GM12878 (cell line): ENCODE results near the gene MRPS35. TPM values are rescaled to one million over a fixed set of nuclear protein-coding genes. Genes with fewer than 3 reads are reported as not detected.

ENCODE experiments used
- ATAC-seq: fragments of 200-7000 bp; cut with Tn5 transposase; 3 replicates; pipeline ENCODE4 v1.9.1; 2020; ENCODE audit warnings: mild to moderate bottlenecking, moderate library complexity
- BruUV-seq: library from RNA; stranded (reverse); fragments of 400-500 nt; replicated peaks from 2 replicates; lab custom pipeline; 2021; lab: Mats Ljungman, UMichigan
- CTCF ChIA-PET: fragments of 300-600 bp; sonication (Branson Sonifier 250); formaldehyde crosslinking; extraction: SDS; loops from one replicate; lab custom pipeline; 2021; ENCODE audit warnings: inconsistent platforms; lab: Yijun Ruan, JAX
- POLR2A ChIA-PET: fragments of 350-600 bp; formaldehyde crosslinking; extraction: SDS; loops from one replicate; lab custom pipeline; 2021; ENCODE audit warnings: inconsistent platforms; lab: Charles Lee
- RAD21 ChIA-PET: fragments of 300-600 bp; sonication (Branson Sonifier 250); formaldehyde crosslinking; loops from one replicate; lab custom pipeline; 2023; ENCODE audit warnings: antibody characterized with exemption; ENCODE audit not compliant: unreplicated experiment; lab: Charles Lee
- SMC1A ChIA-PET: fragments of 300-600 bp; sonication (Branson Sonifier 250); formaldehyde crosslinking; loops from one replicate; lab custom pipeline; 2023; ENCODE audit not compliant: unreplicated experiment, uncharacterized antibody; lab: Charles Lee
- DNase-seq: peaks from one replicate; pipeline ENCODE4 v3.0.0-alpha.2; 2011; ENCODE audit warnings: low read depth, low spot score
- FAIRE-seq: peaks from 3 replicates; lab custom pipeline; 2011; peaks lifted over from hg19 to GRCh38; lab: Jason Lieb, UNC
- H2AFZ ChIP-seq: 2 replicates; pipeline ENCODE4 v1.6.0; 2011; ENCODE audit warnings: low read depth, low read length, control low read depth; ENCODE audit not compliant: control insufficient read depth
- H3K27ac ChIP-seq: 2 replicates; pipeline ENCODE4 v1.5.1; 2011; ENCODE audit warnings: control low read depth; ENCODE audit not compliant: control insufficient read depth, insufficient read depth
- H3K27me3 ChIP-seq, 2 experiments: replicated peaks in 1 of 2; 2 replicates each; pipeline versions ENCODE4 v1.6.0 to v1.6.1; 2011; ENCODE audit warnings: low read length in 1 of 2; ENCODE audit not compliant: control insufficient read depth in 2 of 2, insufficient read depth in 2 of 2
- H3K36me3 ChIP-seq, 2 experiments: 2 replicates each; pipeline ENCODE4 v1.5.1; 2011; ENCODE audit warnings: low read length in 1 of 2; ENCODE audit not compliant: control insufficient read depth in 2 of 2, insufficient read depth in 2 of 2
- H3K4me1 ChIP-seq: 2 replicates; pipeline ENCODE4 v1.6.1; 2011; ENCODE audit warnings: mild to moderate bottlenecking, low read length, moderate library complexity, mixed read lengths; ENCODE audit not compliant: control insufficient read depth, insufficient read depth
- H3K4me2 ChIP-seq: 2 replicates; pipeline ENCODE4 v1.6.0; 2011; ENCODE audit warnings: control low read depth; ENCODE audit not compliant: control insufficient read depth, insufficient read depth
- H3K4me3 ChIP-seq: fragments of 200-600 bp; sonication (generic); 2 replicates; pipeline ENCODE4 v1.5.1; 2016
- H3K79me2 ChIP-seq: 2 replicates; pipeline ENCODE4 v1.6.0; 2011; ENCODE audit warnings: low read length; ENCODE audit not compliant: control insufficient read depth, insufficient read depth
- H3K9ac ChIP-seq: 2 replicates; pipeline ENCODE4 v1.8.0; 2011; ENCODE audit warnings: low read length, control low read depth, mixed read lengths; ENCODE audit not compliant: control insufficient read depth, insufficient read depth
- H3K9me3 ChIP-seq: replicated peaks from 3 replicates; pipeline ENCODE4 v1.5.1; 2011; ENCODE audit warnings: mild to moderate bottlenecking, low read length; ENCODE audit not compliant: control insufficient read depth, insufficient read depth
- H4K20me1 ChIP-seq: 2 replicates; pipeline ENCODE4 v1.6.0; 2011; ENCODE audit not compliant: control insufficient read depth, insufficient read depth
- DPF2 ChIP-seq: fragments of 450-650 bp; IDR thresholded peaks from 2 replicates; pipeline ENCODE4 v1.6.1; 2017; ENCODE audit warnings: mild to moderate bottlenecking
- EP300 ChIP-seq, 2 experiments: fragments of 150-350 bp in 1 of 2; IDR thresholded peaks; 2 replicates each; pipeline ENCODE4 v1.6.1; 2011 to 2012; ENCODE audit warnings: low read depth in 2 of 2, low read length in 2 of 2, borderline replicate concordance in 1 of 2, improper control_type of control experiment in 1 of 2, inconsistent platforms in 1 of 2; ENCODE audit not compliant: control insufficient read depth in 1 of 2
- FOXK2 ChIP-seq: fragments of 450-650 bp; IDR thresholded peaks from 2 replicates; pipeline ENCODE4 v1.6.1; 2017; ENCODE audit warnings: mild to moderate bottlenecking, moderate library complexity
- HDAC6 ChIP-seq: fragments of 200-600 bp; sonication (generic); IDR thresholded peaks from one replicate; pipeline ENCODE4 v1.8.0; 2017; ENCODE audit warnings: antibody characterized with exemption; ENCODE audit not compliant: unreplicated experiment
- IRF4 ChIP-seq: IDR thresholded peaks from 2 replicates; pipeline ENCODE4 v1.6.1; 2011; ENCODE audit warnings: low read depth, low read length
- IRF5 ChIP-seq: fragments of 450-650 bp; IDR thresholded peaks from 2 replicates; pipeline ENCODE4 v1.6.1; 2017; ENCODE audit warnings: borderline replicate concordance
- MEF2A ChIP-seq: IDR thresholded peaks from 2 replicates; pipeline ENCODE4 v1.6.1; 2011; ENCODE audit warnings: low read depth, mild to moderate bottlenecking, low read length, moderate library complexity; ENCODE audit not compliant: insufficient read depth
- MEF2B ChIP-seq: fragments of 450-650 bp; IDR thresholded peaks from 2 replicates; pipeline ENCODE4 v1.6.1; 2018; ENCODE audit warnings: mild to moderate bottlenecking, moderate library complexity; ENCODE audit not compliant: partially characterized antibody, poor library complexity, severe bottlenecking
- MTA2 ChIP-seq: fragments of 450-650 bp; IDR thresholded peaks from 2 replicates; pipeline ENCODE4 v1.6.1; 2016; ENCODE audit warnings: low read depth, mild to moderate bottlenecking, moderate library complexity
- MXI1 ChIP-seq: fragments of 150-350 bp; IDR thresholded peaks from 2 replicates; pipeline ENCODE4 v1.6.1; 2011; ENCODE audit warnings: low read depth, mild to moderate bottlenecking, inconsistent platforms, low read length, improper control_type of control experiment
- MYC ChIP-seq: IDR thresholded peaks from 2 replicates; pipeline ENCODE4 v1.6.1; 2011; ENCODE audit warnings: mild to moderate bottlenecking, low read length, moderate library complexity, inconsistent platforms; ENCODE audit not compliant: insufficient read depth, insufficient replicate concordance, insufficient read length, severe bottlenecking
- NFYB ChIP-seq: IDR thresholded peaks from 2 replicates; pipeline ENCODE4 v1.6.1; 2011; ENCODE audit warnings: low read depth, mild to moderate bottlenecking, low read length, improper control_type of control experiment, moderate library complexity; ENCODE audit not compliant: insufficient read depth
- POLR2AphosphoS5 ChIP-seq: IDR thresholded peaks from 2 replicates; pipeline ENCODE4 v1.6.1; 2011; ENCODE audit warnings: mild to moderate bottlenecking, low read length, inconsistent platforms
- RELA ChIP-seq: fragments of 450-650 bp; IDR thresholded peaks from 2 replicates; pipeline ENCODE4 v1.8.0; 2014; ENCODE audit warnings: borderline replicate concordance; ENCODE audit not compliant: partially characterized antibody
- SMAD1 ChIP-seq: fragments of 450-650 bp; IDR thresholded peaks from 2 replicates; pipeline ENCODE4 v1.6.1; 2018; ENCODE audit warnings: mild to moderate bottlenecking, low read depth; ENCODE audit not compliant: partially characterized antibody
- SRF ChIP-seq, 2 experiments: IDR thresholded peaks; 2 replicates each; pipeline ENCODE4 v1.6.1; 2011; ENCODE audit warnings: low read depth in 2 of 2, low read length in 2 of 2, mild to moderate bottlenecking in 1 of 2, moderate library complexity in 1 of 2
- STAT3 ChIP-seq: IDR thresholded peaks from 2 replicates; pipeline ENCODE4 v1.6.1; 2011; ENCODE audit warnings: low read depth, low read length, improper control_type of control experiment
- TAF1 ChIP-seq: IDR thresholded peaks from 2 replicates; pipeline ENCODE4 v1.6.1; 2011; ENCODE audit warnings: mild to moderate bottlenecking, low read depth, low read length, borderline replicate concordance
- YBX1 ChIP-seq: fragments of 450-650 bp; IDR thresholded peaks from 2 replicates; pipeline ENCODE4 v1.6.1; 2016; ENCODE audit warnings: antibody characterized with exemption
- WGBS: methylation state at CpG from one replicate; pipeline ENCODE4 v1.1.6; 2016; ENCODE audit warnings: low lambda C conversion rate; ENCODE audit not compliant: insufficient replicate concordance, insufficient coverage; ENCODE audit errors: missing lambda C conversion rate; 5-methylcytosine and 5-hydroxymethylcytosine counted together
- in situ Hi-C: fragments of 300-500 bp; cut with MboI; formaldehyde crosslinking; loops from 9 replicates; pipeline ENCODE4 v1.14.3; 2018; ENCODE audit warnings: mixed read lengths
- intact Hi-C: fragments of 100-400 bp; cut with micrococcal nuclease; formaldehyde crosslinking; loops from one replicate; pipeline ENCODE4 v1.14.2; 2022; ENCODE audit not compliant: unreplicated experiment
- polyA plus RNA-seq, 11 experiments: library from polyadenylated mRNA; depleted of rRNA in 4 of 11; unstranded in 6 of 11; stranded (reverse) in 5 of 11; fragments of >200 nt; fragmentation: Nextera tagmentation in 4 of 11; fragmentation: Illumina TruSeq in 1 of 11; extraction: Ambion mirVana in 4 of 11; extraction: Trizol in 1 of 11; gene quantifications; 1 replicate in 1 of 11; 2 replicates in 10 of 11; pipeline versions ENCODE4 v1.2.1 to v1.2.3, GENCODE V29; 2011 to 2016; ENCODE audit warnings: inconsistent platforms in 2 of 11, missing spikeins in 2 of 11, low read depth in 1 of 11
- total RNA-seq, 4 experiments: library from RNA; depleted of rRNA in 3 of 4; stranded (reverse); fragments of >200 nt in 3 of 4; fragmentation: Illumina TruSeq in 1 of 4; extraction: Trizol in 1 of 4; gene quantifications; 2 replicates each; pipeline versions ENCODE4 v1.2.1 to v1.2.3, GENCODE V29; 2013 to 2021
- TF ChIP-seq, protein P1 (sequence below): fragments of 450-650 bp; IDR thresholded peaks from 2 replicates; pipeline ENCODE4 v1.6.1; 2018; ENCODE audit warnings: borderline replicate concordance, mild to moderate bottlenecking; ENCODE audit not compliant: partially characterized antibody

Gene MRPS35
- total and polyA plus RNA-seq, 10 of the 15 experiments (the other 5 are each of a cell fraction or from before 2014, with no cell fraction given) = 45.7 to 111 (median 67.1) TPM

DNA sequence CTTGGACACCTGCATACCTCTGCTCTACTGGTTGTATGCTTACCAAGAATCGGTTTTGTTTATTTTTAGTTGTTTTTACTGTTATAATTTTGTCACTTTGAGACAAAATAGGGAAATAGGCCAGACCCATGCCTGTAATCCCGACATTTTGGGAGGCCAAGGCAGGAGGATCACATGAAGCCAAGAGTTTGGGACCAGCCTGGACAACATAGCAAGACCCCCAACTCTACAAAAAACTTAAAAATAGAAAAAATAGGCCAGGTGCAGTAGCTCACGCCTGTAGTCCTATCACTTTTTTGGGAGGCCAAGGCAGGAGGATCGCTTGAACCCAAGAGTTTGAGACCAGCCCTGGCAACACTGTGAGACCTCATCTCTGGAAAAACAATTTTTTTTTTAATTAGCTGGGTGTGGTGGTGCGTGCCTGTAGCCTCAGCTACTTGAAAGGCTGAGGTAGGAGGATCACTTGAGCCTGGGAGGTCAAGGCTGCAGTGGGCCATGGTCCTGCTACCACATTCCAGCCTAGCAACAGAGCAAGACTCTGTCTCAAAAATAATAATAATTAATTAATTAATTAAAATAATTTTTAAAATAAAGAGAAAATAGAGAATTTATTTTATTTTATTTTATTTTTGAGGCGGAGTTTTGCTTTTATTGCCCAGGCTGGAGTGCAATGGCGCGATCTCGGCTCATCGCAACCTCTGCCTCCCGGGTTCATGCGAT lies 1.3 kb upstream of the MRPS35 start:
- ATAC-seq (no peak), DNase-seq (no peak), FAIRE-seq (no peak)
- intact Hi-C loops = no loop called here
- H3K4me3 ChIP-seq = no peak overlapping the region
- no peaks in the 10 kb centered on the region for H3K9me3 ChIP-seq
- no peak overlapping the region for H3K9ac ChIP-seq
- no peaks in the 10 kb centered on the region for H4K20me1 ChIP-seq
- H2AFZ ChIP-seq = no peak overlapping the region
- H3K36me3 ChIP-seq = no peaks in the 10 kb centered on the region; a peak in 1 of 4 replicates
- in situ Hi-C loops = no loop called here
- ChIA-PET RAD21 (no interaction called here), SMC1A (no interaction called here), CTCF (interaction anchor here (1.0 to 1.7 kb wide), 2 partner anchors 24 to 275 kb away, joined by 3 to 5 read pairs; no protein-coding TSS in a partner anchor), POLR2A (no interaction called here)
- 88% methylated on average over 12 of the region's 12 CpGs for WGBS
- no peaks in the 10 kb centered on the region for H3K4me1 ChIP-seq
- BruUV-seq = no TSS peak
- TF ChIP-seq TAF1 = no peak
- TF ChIP-seq IRF5 = no peak
- TF ChIP-seq DPF2 = no peak
- no peak for TF ChIP-seq MXI1
- TF ChIP-seq MYC = no peak
- no peak for TF ChIP-seq EP300 (IDR thresholded peaks at IDR 0.05; ENCODE audit: borderline replicate concordance in 1 of 2, control insufficient read depth in 1 of 2, low read depth in 2 of 2, low read length in 2 of 2)
- no peak for TF ChIP-seq RELA
- TF ChIP-seq SMAD1 = no peak
- no peak for TF ChIP-seq YBX1
- no peak for TF ChIP-seq SRF (IDR thresholded peaks at IDR 0.05; ENCODE audit: low read depth in 2 of 2, low read length in 2 of 2)
- no peak for TF ChIP-seq STAT3
- no peak for TF ChIP-seq FOXK2
- no peak for TF ChIP-seq IRF4
- no peak for TF ChIP-seq MEF2B
- no peak for TF ChIP-seq MTA2
- TF ChIP-seq POLR2AphosphoS5 = no peak
- no peak for TF ChIP-seq NFYB
- TF ChIP-seq, protein P1, sequence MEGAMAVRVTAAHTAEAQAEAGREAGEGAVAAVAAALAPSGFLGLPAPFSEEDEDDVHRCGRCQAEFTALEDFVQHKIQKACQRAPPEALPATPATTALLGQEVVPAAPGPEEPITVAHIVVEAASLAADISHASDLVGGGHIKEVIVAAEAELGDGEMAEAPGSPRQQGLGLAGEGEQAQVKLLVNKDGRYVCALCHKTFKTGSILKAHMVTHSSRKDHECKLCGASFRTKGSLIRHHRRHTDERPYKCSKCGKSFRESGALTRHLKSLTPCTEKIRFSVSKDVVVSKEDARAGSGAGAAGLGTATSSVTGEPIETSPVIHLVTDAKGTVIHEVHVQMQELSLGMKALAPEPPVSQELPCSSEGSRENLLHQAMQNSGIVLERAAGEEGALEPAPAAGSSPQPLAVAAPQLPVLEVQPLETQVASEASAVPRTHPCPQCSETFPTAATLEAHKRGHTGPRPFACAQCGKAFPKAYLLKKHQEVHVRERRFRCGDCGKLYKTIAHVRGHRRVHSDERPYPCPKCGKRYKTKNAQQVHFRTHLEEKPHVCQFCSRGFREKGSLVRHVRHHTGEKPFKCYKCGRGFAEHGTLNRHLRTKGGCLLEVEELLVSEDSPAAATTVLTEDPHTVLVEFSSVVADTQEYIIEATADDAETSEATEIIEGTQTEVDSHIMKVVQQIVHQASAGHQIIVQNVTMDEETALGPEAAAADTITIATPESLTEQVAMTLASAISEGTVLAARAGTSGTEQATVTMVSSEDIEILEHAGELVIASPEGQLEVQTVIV = no peak
- TF ChIP-seq HDAC6 = no peak
- no peak for TF ChIP-seq MEF2A
- no peak overlapping the region for H3K27ac ChIP-seq
- H3K27me3 ChIP-seq = no peaks in the 10 kb centered on the region
- peaks cover 28% of the 10 kb centered on the region for H3K79me2 ChIP-seq
- H3K4me2 ChIP-seq = no peak overlapping the region; the same call in 1 of the 2 replicates
